Suprapubic skin (tissue), 4 donors: Measurements from ENCODE around the gene CASTOR1. TPM values are rescaled to one million over a fixed set of nuclear protein-coding genes. Genes with fewer than 3 reads are reported as not detected.

ENCODE experiments used
- DNase-seq, 2 donors: peaks; one replicate each; pipeline ENCODE4 v3.0.0-alpha.2; 2019; ENCODE audit warnings: low spot score in 2 of 2
- H3K27ac ChIP-seq: fragments of 200-600 bp; sonication (generic); one replicate; pipeline ENCODE4 v1.5.1; 2019
- H3K27me3 ChIP-seq: fragments of 200-600 bp; sonication (generic); one replicate; pipeline ENCODE4 v1.5.1; 2019
- H3K36me3 ChIP-seq: fragments of 200-600 bp; sonication (generic); one replicate; pipeline ENCODE4 v1.5.1; 2019
- H3K4me1 ChIP-seq: fragments of 200-600 bp; sonication (generic); one replicate; pipeline ENCODE4 v1.5.1; 2019
- H3K4me3 ChIP-seq: fragments of 200-600 bp; sonication (generic); one replicate; pipeline ENCODE4 v1.5.1; 2019; ENCODE audit warnings: mild to moderate bottlenecking
- H3K9me3 ChIP-seq: fragments of 200-600 bp; sonication (generic); one replicate; pipeline ENCODE4 v1.5.1; 2019
- CTCF ChIP-seq, 2 donors: fragments of 200-600 bp in 1 of 2; fragments of 450-650 bp in 1 of 2; sonication (generic) in 1 of 2; IDR thresholded peaks; one replicate each; pipeline ENCODE4 v1.5.1; 2016 to 2019; ENCODE audit warnings: antibody characterized with exemption in 2 of 2, mild to moderate bottlenecking in 1 of 2, moderate library complexity in 1 of 2
- EP300 ChIP-seq: sonication (generic); formaldehyde crosslinking; IDR thresholded peaks from one replicate; pipeline ENCODE4 v1.6.1; 2017; ENCODE audit warnings: antibody characterized with exemption
- POLR2A ChIP-seq, 2 donors: fragments of 450-650 bp; IDR thresholded peaks; one replicate each; pipeline ENCODE4 v1.6.1; 2017; ENCODE audit warnings: antibody characterized with exemption in 2 of 2, mild to moderate bottlenecking in 2 of 2, moderate library complexity in 2 of 2
- POLR2AphosphoS5 ChIP-seq, 3 donors: sonication (generic); formaldehyde crosslinking; IDR thresholded peaks; one replicate each; pipeline ENCODE4 v1.6.1; 2017; ENCODE audit warnings: antibody characterized with exemption in 3 of 3
- WGBS: methylation state at CpG from one replicate; pipeline ENCODE4 v1.1.5; 2018; 5-methylcytosine and 5-hydroxymethylcytosine counted together
- total RNA-seq, 4 donors: library from RNA; depleted of rRNA; stranded (reverse); fragments of >200 nt; gene quantifications; one replicate each; pipeline ENCODE4 v1.1.0, GENCODE V29; 2016

CASTOR1 gene
- total RNA-seq, 4 donors from 2014 or later = 16.3 to 22.8 (median 20.6) TPM

GRCh38 chr22:30335236-30335635 is 45.9 kb upstream of the CASTOR1 start:
- WGBS = 100% methylated on average over 1 of the region's 1 CpG
- H3K9me3 ChIP-seq = no peaks in the 10 kb centered on the region
- no peak for DNase-seq
- TF ChIP-seq POLR2AphosphoS5 (IDR thresholded peaks at IDR 0.05) (no peak), CTCF (IDR thresholded peaks at IDR 0.05) (no peak), POLR2A (IDR thresholded peaks at IDR 0.05) (no peak), EP300 (no peak)
- no peaks in the 10 kb centered on the region for H3K4me1 ChIP-seq
- H3K27me3 ChIP-seq = no peaks in the 10 kb centered on the region
- H3K4me3 ChIP-seq = no peak overlapping the region
- H3K27ac ChIP-seq = no peak overlapping the region
- peaks cover 91% of the 10 kb centered on the region for H3K36me3 ChIP-seq

- TF ChIP-seq CTCF (IDR thresholded peaks at IDR 0.05) (no peak), POLR2AphosphoS5 (IDR thresholded peaks at IDR 0.05) (no peak), POLR2A (IDR thresholded peaks at IDR 0.05) (no peak), EP300 (no peak)
- Histone ChIP-seq H3K9me3 (no peaks in the 10 kb centered on the region), H3K36me3 (peaks cover 85% of the 10 kb centered on the region), H3K27me3 (no peaks in the 10 kb centered on the region), H3K4me1 (no peaks in the 10 kb centered on the region), H3K4me3 (no peak overlapping the region), H3K27ac (no peak overlapping the region)
- WGBS = 98% methylated on average over 4 of the region's 4 CpGs
- DNase-seq = no peak
These were observed 45.3 kb upstream of the CASTOR1 start for GRCh38 chr22:30334646-30335045.

GRCh38 chr22:30333707-30334087 is 44.4 kb upstream of the CASTOR1 start:
- H3K36me3 ChIP-seq = peaks cover 76% of the 10 kb centered on the region
- no peaks in the 10 kb centered on the region for H3K4me1 ChIP-seq
- WGBS = 86% methylated on average over 3 of the region's 3 CpGs
- no peaks in the 10 kb centered on the region for H3K9me3 ChIP-seq
- H3K4me3 ChIP-seq = no peak overlapping the region
- no peaks in the 10 kb centered on the region for H3K27me3 ChIP-seq
- no peak overlapping the region for H3K27ac ChIP-seq
- no peak for DNase-seq
- TF ChIP-seq POLR2AphosphoS5 (IDR thresholded peaks at IDR 0.05) (no peak), POLR2A (IDR thresholded peaks at IDR 0.05) (no peak), CTCF (IDR thresholded peaks at IDR 0.05) (no peak), EP300 (no peak)

GRCh38 chr22:30332994-30333706 is 43.8 kb upstream of the CASTOR1 start:
- Histone ChIP-seq H3K9me3 (no peaks in the 10 kb centered on the region), H3K27ac (no peak overlapping the region), H3K4me3 (no peak overlapping the region), H3K4me1 (no peaks in the 10 kb centered on the region), H3K27me3 (no peaks in the 10 kb centered on the region), H3K36me3 (peaks cover 70% of the 10 kb centered on the region)
- no peak for DNase-seq
- TF ChIP-seq POLR2AphosphoS5 (IDR thresholded peaks at IDR 0.05) = no peak
- WGBS = 78% methylated on average over 2 of the region's 2 CpGs

- TF ChIP-seq EP300 = no peak
- TF ChIP-seq POLR2A (IDR thresholded peaks at IDR 0.05) = no peak
- no peak for TF ChIP-seq POLR2AphosphoS5 (IDR thresholded peaks at IDR 0.05)
- TF ChIP-seq CTCF (IDR thresholded peaks at IDR 0.05) = no peak
- no peak overlapping the region for H3K27ac ChIP-seq
- WGBS = 82% methylated on average over 5 of the region's 5 CpGs
- no peak overlapping the region for H3K4me3 ChIP-seq
- H3K9me3 ChIP-seq = no peaks in the 10 kb centered on the region
- peaks cover 2% of the 10 kb centered on the region for H3K4me1 ChIP-seq
- peaks cover 64% of the 10 kb centered on the region for H3K36me3 ChIP-seq
- H3K27me3 ChIP-seq = no peaks in the 10 kb centered on the region
- DNase-seq = no peak
These were observed 43.2 kb upstream of the CASTOR1 start for GRCh38 chr22:30332551-30332950.
